Left ventricle myocardium inferior (tissue), 1 donor: Measurements from ENCODE around the gene SLC46A1. TPM values are rescaled to one million over a fixed set of nuclear protein-coding genes. Genes with fewer than 3 reads are reported as not detected.
A peak's percentile ranks its signal among the peaks of the same experiment; 100 is the strongest.

Source experiments
- DNase-seq: peaks from one replicate; pipeline ENCODE4 v3.0.0-alpha.2; 2020
- H3K27ac ChIP-seq: fragments of 200-600 bp; replicated peaks from 2 replicates; pipeline ENCODE4 v1.8.0; 2021
- H3K27me3 ChIP-seq: fragments of 200-600 bp; 2 replicates; pipeline ENCODE4 v1.8.0; 2021; ENCODE audit warnings: low read depth
- H3K36me3 ChIP-seq: fragments of 200-600 bp; 2 replicates; pipeline ENCODE4 v1.8.0; 2021
- H3K4me1 ChIP-seq: fragments of 200-600 bp; 2 replicates; pipeline ENCODE4 v1.8.0; 2021
- H3K4me3 ChIP-seq: fragments of 200-600 bp; 2 replicates; pipeline ENCODE4 v1.8.0; 2021; ENCODE audit warnings: mild to moderate bottlenecking, moderate library complexity
- H3K9me3 ChIP-seq: fragments of 200-600 bp; replicated peaks from 2 replicates; pipeline ENCODE4 v1.8.0; 2021
- CTCF ChIP-seq: fragments of 200-600 bp; IDR thresholded peaks from 2 replicates; pipeline ENCODE4 v1.8.0; 2021; ENCODE audit warnings: antibody characterized with exemption, mild to moderate bottlenecking, borderline replicate concordance
- intact Hi-C: fragments of 100-400 bp; cut with micrococcal nuclease; formaldehyde crosslinking; loops from one replicate; pipeline ENCODE4 v1.11.0; 2022
- total RNA-seq: library from RNA; stranded (reverse); fragmentation: NEBNext Ultra II Directional; extraction: Animal tissue kit (Norgen Biotek cat#: 25700); gene quantifications from one replicate; pipeline ENCODE4 v1.2.1, GENCODE V29; 2021
- donor health status: DM: no; HTN: yes; CAD: no; lungs with severe emphysema.

The SLC46A1 gene
- total RNA-seq, 1 donor from 2014 or later: 6.0 TPM

GRCh38 chr17:28379814-28380801 lies 25.9 kb downstream of the SLC46A1 start:
- H3K27me3 ChIP-seq: no peaks in the 10 kb centered on the region
- no peaks in the 10 kb centered on the region for H3K36me3 ChIP-seq
- peaks cover 20% of the 10 kb centered on the region for H3K4me1 ChIP-seq
- no peak overlapping the region for H3K27ac ChIP-seq
- intact Hi-C loops: no loop called here
- DNase-seq: no peak
- no peak for TF ChIP-seq CTCF
- no peaks in the 10 kb centered on the region for H3K9me3 ChIP-seq
- no peak overlapping the region for H3K4me3 ChIP-seq

- peak overlapping the region; percentile 76 for H3K4me3 ChIP-seq
- H3K36me3 ChIP-seq: no peaks in the 10 kb centered on the region
- no peak for TF ChIP-seq CTCF
- intact Hi-C loops: no loop called here
- H3K9me3 ChIP-seq: no peaks in the 10 kb centered on the region
- DNase-seq: no peak
- H3K4me1 ChIP-seq: peaks cover 37% of the 10 kb centered on the region
- H3K27ac ChIP-seq: no peak overlapping the region
- no peaks in the 10 kb centered on the region for H3K27me3 ChIP-seq
These were observed 33.1 kb downstream of the SLC46A1 start for GRCh38 chr17:28372945-28373274.

- H3K4me3 ChIP-seq: peak overlapping the region; percentile 76
- no peaks in the 10 kb centered on the region for H3K9me3 ChIP-seq
- no peaks in the 10 kb centered on the region for H3K27me3 ChIP-seq
- peak overlapping the region; percentile 76 for H3K27ac ChIP-seq
- peaks cover 37% of the 10 kb centered on the region for H3K4me1 ChIP-seq
- H3K36me3 ChIP-seq: no peaks in the 10 kb centered on the region
- DNase-seq: peak; percentile 38
- intact Hi-C loops: no loop called here
- no peak for TF ChIP-seq CTCF
These were observed 33.6 kb downstream of the SLC46A1 start for GRCh38 chr17:28372203-28372944.

- Histone ChIP-seq H3K27ac (peak within 1 kb of the TSS; percentile 76), H3K4me1 (peaks cover 37% of the 10 kb centered on the region), H3K36me3 (no peaks in the 10 kb centered on the region), H3K4me3 (peak within 1 kb of the TSS; percentile 76), H3K27me3 (no peaks in the 10 kb centered on the region), H3K9me3 (no peaks in the 10 kb centered on the region)
- DNase-seq: peak; percentile 89
- intact Hi-C loops: no loop called here
- no peak for TF ChIP-seq CTCF
These were observed 34.5 kb downstream of the SLC46A1 start, which contains the start of gene SARM1 for GRCh38 chr17:28371245-28372202. Gene SARM1, plus strand, starts transcription at chr17:28371694. Its CDS starts 339 bp downstream, at chr17:28372033.

- intact Hi-C loops: no loop called here
These were observed 35.3 kb downstream of the SLC46A1 start for GRCh38 chr17:28370744-28371103.

More at GRCh38 chr17:28370744-28371103, 35.3 kb downstream of the SLC46A1 start:
- H3K27ac ChIP-seq: peak overlapping the region; percentile 76
- H3K27me3 ChIP-seq: no peaks in the 10 kb centered on the region
- no peaks in the 10 kb centered on the region for H3K36me3 ChIP-seq
- H3K4me1 ChIP-seq: peaks cover 37% of the 10 kb centered on the region
- no peaks in the 10 kb centered on the region for H3K9me3 ChIP-seq
- no peak for TF ChIP-seq CTCF
- DNase-seq: no peak
- H3K4me3 ChIP-seq: peak overlapping the region; percentile 76
